OCI-LY1 (cell line): Measurements from ENCODE around the gene PSEN1.
A peak's percentile ranks its signal among the peaks of the same experiment; 100 is the strongest.

ENCODE experiments used
- H2AFZ ChIP-seq: fragments of 200-600 bp; sonication (generic), shearing (Covaris generic); 2 replicates; pipeline ENCODE4 v1.6.0; 2014; ENCODE audit warnings: antibody characterized with exemption, mild to moderate bottlenecking, low read length
- H3F3A ChIP-seq: fragments of 200-600 bp; sonication (generic), shearing (Covaris generic); 2 replicates; pipeline ENCODE4 v1.6.0; 2014; ENCODE audit warnings: mild to moderate bottlenecking, antibody characterized with exemption, low read length, moderate library complexity; ENCODE audit not compliant: insufficient read depth
- H3K27ac ChIP-seq: fragments of 200-600 bp; sonication (generic); 2 replicates; pipeline ENCODE4 v1.5.1; 2014; ENCODE audit warnings: low read length, mixed run types, mild to moderate bottlenecking, low read depth; ENCODE audit not compliant: poor library complexity, severe bottlenecking
- H3K27me3 ChIP-seq: fragments of 200-600 bp; sonication (generic); 2 replicates; pipeline ENCODE4 v1.6.0; 2014; ENCODE audit warnings: antibody characterized with exemption, mild to moderate bottlenecking, low read length, moderate library complexity; ENCODE audit not compliant: insufficient read depth
- H3K36me3 ChIP-seq: fragments of 200-600 bp; sonication (generic); 2 replicates; pipeline ENCODE4 v1.6.1; 2014; ENCODE audit warnings: mild to moderate bottlenecking, antibody characterized with exemption, low read length, moderate library complexity, mixed read lengths; ENCODE audit not compliant: insufficient read depth
- H3K4me1 ChIP-seq: fragments of 200-600 bp; sonication (generic); 2 replicates; pipeline ENCODE4 v1.5.1; 2014; ENCODE audit warnings: mild to moderate bottlenecking, low read length, moderate library complexity; ENCODE audit not compliant: insufficient read depth, severe bottlenecking
- H3K4me2 ChIP-seq: fragments of 200-600 bp; sonication (generic), shearing (Covaris generic); 2 replicates; pipeline ENCODE4 v1.6.1; 2014; ENCODE audit warnings: low read length
- H3K4me3 ChIP-seq: fragments of 200-600 bp; sonication (generic); 2 replicates; pipeline ENCODE4 v1.5.1; 2014; ENCODE audit warnings: low read length, low read depth, mild to moderate bottlenecking, mixed read lengths; ENCODE audit not compliant: poor library complexity, severe bottlenecking
- H3K79me2 ChIP-seq: fragments of 200-600 bp; shearing (Covaris generic); 2 replicates; pipeline ENCODE4 v1.6.1; 2016; ENCODE audit warnings: mixed run types, low read length, mixed read lengths; ENCODE audit not compliant: insufficient read depth
- H3K9ac ChIP-seq: fragments of 200-600 bp; sonication (generic), shearing (Covaris generic); 2 replicates; pipeline ENCODE4 v1.6.1; 2014; ENCODE audit warnings: mild to moderate bottlenecking, low read length, mixed read lengths
- H3K9me2 ChIP-seq: fragments of 200-600 bp; sonication (generic), shearing (Covaris generic); 2 replicates; pipeline ENCODE4 v1.6.1; 2014; ENCODE audit warnings: low read depth, mild to moderate bottlenecking, low read length, mixed read lengths
- H3K9me3 ChIP-seq: fragments of 200-600 bp; shearing (Covaris generic); 2 replicates; pipeline ENCODE4 v1.6.1; 2014; ENCODE audit warnings: low read length, mixed read lengths
- H4K20me1 ChIP-seq: fragments of 200-600 bp; sonication (generic), shearing (Covaris generic); 2 replicates; pipeline ENCODE4 v1.6.0; 2016; ENCODE audit warnings: mild to moderate bottlenecking, low read length; ENCODE audit not compliant: insufficient read depth
- CTCF ChIP-seq: fragments of 200-600 bp; sonication (generic), shearing (Covaris generic); IDR thresholded peaks from 2 replicates; pipeline ENCODE4 v1.5.1; 2017; ENCODE audit warnings: mild to moderate bottlenecking, antibody characterized with exemption, low read length, moderate library complexity, mixed read lengths
- EZH2 ChIP-seq: fragments of 200-600 bp; sonication (generic), shearing (Covaris generic); IDR thresholded peaks from 2 replicates; pipeline ENCODE4 v1.8.0; 2017; ENCODE audit warnings: borderline replicate concordance, mixed run types, mild to moderate bottlenecking, antibody characterized with exemption, low read length, moderate library complexity, mixed read lengths

The PSEN1 gene

GRCh38 chr14:73245480-73246325 lies 109.4 kb downstream of the PSEN1 start:
- Histone ChIP-seq H3K9me2 (no peaks in the 10 kb centered on the region), H2AFZ (0 out of 2 replicates have a peak overlapping the region, but pooled peaks have one; percentile 4), H3K27me3 (peaks cover 7% of the 10 kb centered on the region; the same call in 1 of the 2 replicates), H3F3A (no peaks in the 10 kb centered on the region), H3K4me1 (peaks cover 43% of the 10 kb centered on the region), H3K4me3 (peak overlapping the region; percentile 62), H3K36me3 (no peaks in the 10 kb centered on the region), H3K79me2 (no peaks in the 10 kb centered on the region), H3K4me2 (peak overlapping the region; percentile 74), H3K9ac (peak overlapping the region; percentile 52; the same call in 1 of the 2 replicates), H3K27ac (no peak overlapping the region), H4K20me1 (no peaks in the 10 kb centered on the region), H3K9me3 (no peaks in the 10 kb centered on the region)
- TF ChIP-seq CTCF: no peak
- TF ChIP-seq EZH2: no peak

GRCh38 chr14:73246387-73247150 lies 110.3 kb downstream of the PSEN1 start:
- no peak overlapping the region for H2AFZ ChIP-seq

More at GRCh38 chr14:73246387-73247150, 110.3 kb downstream of the PSEN1 start:
- Histone ChIP-seq H3K4me3 (peak overlapping the region; percentile 62), H3F3A (no peaks in the 10 kb centered on the region), H3K79me2 (no peaks in the 10 kb centered on the region), H3K9me3 (no peaks in the 10 kb centered on the region), H3K27ac (peak overlapping the region; percentile 9), H3K4me1 (peaks cover 43% of the 10 kb centered on the region), H3K9me2 (no peaks in the 10 kb centered on the region), H3K4me2 (peak overlapping the region; percentile 74), H3K36me3 (no peaks in the 10 kb centered on the region), H4K20me1 (no peaks in the 10 kb centered on the region), H3K9ac (peak overlapping the region; percentile 52; the same call in 1 of the 2 replicates), H3K27me3 (peaks cover 7% of the 10 kb centered on the region; the same call in 1 of the 2 replicates)
- TF ChIP-seq CTCF: no peak
